SK-N-DZ (cell line): ENCODE measurements around the gene KRTAP5-4.

Experiments used
- DNase-seq: peaks from one replicate; pipeline ENCODE4 v3.0.0-alpha.2; 2015; ENCODE audit warnings: low spot score

Gene KRTAP5-4

DNA sequence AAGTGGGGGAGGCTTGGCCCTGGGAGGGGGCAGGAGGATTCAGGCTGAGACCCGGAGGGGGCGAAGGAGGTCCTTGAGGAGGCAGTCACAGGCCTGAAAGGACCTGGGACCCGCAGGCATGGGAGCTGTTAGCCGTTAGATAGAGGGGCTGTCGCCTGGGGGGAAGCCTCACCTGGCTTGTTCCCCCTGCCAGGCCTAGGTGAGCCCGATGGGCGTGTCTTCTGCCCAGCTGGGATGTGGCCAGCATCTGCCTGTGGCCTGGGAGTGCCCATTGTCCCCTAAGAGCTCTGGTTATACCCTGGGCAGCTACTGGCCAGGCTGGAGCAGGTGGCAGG, 48.1 kb downstream of the KRTAP5-4 start:
- DNase-seq, result no peak

DNA sequence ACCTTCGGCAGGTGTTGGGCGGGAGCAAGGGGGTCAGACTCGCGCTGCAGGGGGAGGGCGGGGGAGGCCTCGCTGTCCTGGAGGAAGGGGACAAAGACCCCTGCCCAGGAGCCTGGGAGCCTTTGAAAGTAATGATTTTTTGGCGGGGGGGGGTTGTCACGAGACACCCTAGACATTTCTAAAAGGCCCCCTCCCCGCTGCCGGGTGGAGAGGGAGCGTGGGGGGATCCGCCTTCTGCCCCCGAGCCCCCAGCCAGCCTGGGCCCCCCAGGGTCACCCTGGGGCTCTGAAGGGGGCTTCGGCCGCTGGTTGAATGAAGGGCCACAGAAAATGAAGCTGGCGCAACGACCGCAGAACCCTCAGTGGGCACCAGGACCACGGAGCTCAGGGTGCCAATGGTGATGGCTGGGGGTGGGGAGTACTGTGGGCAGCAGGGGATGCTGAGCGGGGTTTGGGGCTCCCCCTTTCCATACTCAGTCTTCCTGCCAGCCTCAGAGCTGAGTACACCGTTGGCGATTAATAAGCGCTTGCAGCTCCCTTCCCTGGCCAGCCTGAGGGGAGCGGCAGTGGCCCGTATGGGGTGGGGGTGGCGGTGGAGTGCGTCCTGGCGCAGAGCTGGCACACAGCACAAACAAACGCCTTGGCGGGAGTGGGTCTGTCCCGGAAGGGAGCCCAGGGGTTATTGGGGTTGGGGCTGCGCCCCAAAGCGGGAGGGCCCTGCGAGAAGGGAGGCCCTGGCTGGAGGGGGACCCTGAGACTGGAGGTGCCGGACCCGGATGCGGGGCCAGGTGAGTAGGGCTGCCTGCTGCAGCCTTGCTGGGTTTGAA, 48.6 kb downstream of the KRTAP5-4 start:
- no peak for DNase-seq

DNA sequence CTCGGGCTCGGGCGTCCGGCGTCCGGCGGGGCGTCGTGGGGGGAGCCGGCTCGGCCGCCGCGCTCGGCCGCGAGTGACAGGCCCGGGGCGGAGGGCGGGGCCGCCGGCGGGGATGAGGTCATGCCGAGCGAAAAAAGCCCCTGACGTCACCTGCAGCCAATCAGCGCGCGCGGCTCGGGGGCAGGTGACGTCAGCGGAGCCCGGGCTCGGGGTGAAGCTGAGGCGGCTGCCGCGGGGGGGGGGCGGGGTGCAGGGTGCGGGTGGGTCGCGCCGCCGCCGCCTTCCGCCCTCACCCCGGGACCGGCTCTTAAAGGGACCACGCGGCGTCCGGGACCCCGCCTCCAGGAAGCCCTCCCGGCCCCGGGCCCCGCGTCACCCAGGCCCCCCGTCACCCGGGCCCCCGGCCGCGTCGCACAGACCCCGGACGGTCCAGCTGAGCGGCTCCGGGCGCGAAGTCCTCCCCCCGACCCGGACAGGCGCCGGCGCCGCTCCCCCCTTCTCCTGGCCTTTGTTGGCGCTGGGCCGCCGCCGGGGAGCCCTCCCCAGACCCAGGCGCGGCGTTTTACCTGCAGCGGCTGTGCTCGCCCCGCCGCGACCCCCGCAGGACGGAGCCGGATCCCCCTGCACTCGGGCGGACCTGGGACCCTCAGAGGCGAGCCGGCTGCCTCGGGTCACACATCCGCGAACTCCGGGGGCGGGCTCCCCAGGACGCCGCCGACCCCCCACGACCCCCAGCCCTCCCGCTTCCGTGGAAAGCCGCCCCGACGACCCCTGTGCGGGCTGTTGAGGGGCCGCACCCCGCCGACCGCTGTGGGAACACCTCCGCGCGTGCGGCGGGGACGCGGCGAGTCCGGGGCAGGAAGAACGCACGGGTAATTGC, 49.5 kb downstream of the KRTAP5-4 start, which contains the start of gene DUSP8:
Gene DUSP8 (minus strand): TSS at position 75 of the 880 bp plus-strand sequence. CDS start 6,445 bp downstream, outside the sequence.
- DNase-seq, result peak; percentile 76

- DNase-seq, result no peak
These were observed 50.2 kb downstream of the KRTAP5-4 start for GRCh38 chr11:1571760-1572196.
